Measurements from ENCODE around the gene PRAC1. TPM values are rescaled to one million over a fixed set of nuclear protein-coding genes. Genes with fewer than 3 reads are reported as not detected.

PRAC1 gene
- total RNA-seq, 1 experiment from 2014 or later: not detected

DNA sequence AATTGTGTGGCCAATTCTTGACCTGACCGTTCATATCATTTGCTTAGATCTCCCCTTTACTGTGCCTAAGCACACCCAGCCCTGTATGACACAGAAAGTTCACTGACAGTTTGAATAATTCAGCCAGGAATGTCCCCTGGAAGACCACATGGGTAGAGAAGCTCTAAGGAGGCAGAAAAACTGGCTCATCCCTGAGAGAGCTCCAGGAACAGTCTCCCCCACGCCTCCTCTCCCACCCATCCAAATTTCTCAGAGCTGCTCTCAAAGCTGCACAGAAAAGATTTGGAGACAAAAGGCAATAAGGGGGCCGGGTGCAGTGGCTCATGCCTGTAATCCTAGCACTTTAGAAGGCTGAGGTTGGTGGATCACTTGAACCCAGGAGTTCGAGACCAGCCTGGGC, 11.2 kb downstream of the PRAC1 start:
- no TSS peak for BruUV-seq (replicated peaks)
- CTCF ChIA-PET: interaction anchor here (0.5 kb wide), 1 partner anchor 580 kb away, joined by 7 read pairs; no protein-coding TSS in a partner anchor
- POLR2A ChIA-PET (ENCODE audit: unreplicated experiment): no interaction called here

GRCh38 chr17:48704361-48705248, 17.7 kb downstream of the PRAC1 start:
- TF ChIP-seq CTCF (conservative IDR thresholded peaks at IDR 0.05) (no peak), EZH2 (IDR thresholded peaks at IDR 0.05; ENCODE audit: low read depth) (no peak)
- no TSS peak for BruUV-seq (replicated peaks)
- DNase-seq: no peak

More for the DNA sequence above, 11.2 kb downstream of the PRAC1 start:
- intact Hi-C loops (cut with micrococcal nuclease; ENCODE audit: unreplicated experiment): no loop called here
- no peak for TF ChIP-seq EZH2 (IDR thresholded peaks at IDR 0.05; ENCODE audit: low read depth)
- no peak for TF ChIP-seq CTCF (conservative IDR thresholded peaks at IDR 0.05)
- Histone ChIP-seq H3K36me3 (ENCODE audit: low read depth) (no peaks in the 10 kb centered on the region), H3K27ac (no peak overlapping the region), H4K20me1 (ENCODE audit: insufficient read depth) (no peaks in the 10 kb centered on the region), H3K9me2 (ENCODE audit: insufficient read depth) (no peaks in the 10 kb centered on the region), H3K27me3 (ENCODE audit: insufficient read depth, low read depth) (peaks cover 62% of the 10 kb centered on the region), H3K79me2 (ENCODE audit: low read depth) (no peaks in the 10 kb centered on the region), H3K4me3 (no peak overlapping the region), H3K4me2 (no peak overlapping the region), H3K4me1 (replicated peaks; ENCODE audit: insufficient read depth) (no peaks in the 10 kb centered on the region), H3K9me3 (ENCODE audit: insufficient read depth, low read depth) (no peaks in the 10 kb centered on the region), H2AFZ (no peak overlapping the region), H3F3A (ENCODE audit: insufficient read depth, low read depth) (no peaks in the 10 kb centered on the region)
- no peak for DNase-seq

DNA sequence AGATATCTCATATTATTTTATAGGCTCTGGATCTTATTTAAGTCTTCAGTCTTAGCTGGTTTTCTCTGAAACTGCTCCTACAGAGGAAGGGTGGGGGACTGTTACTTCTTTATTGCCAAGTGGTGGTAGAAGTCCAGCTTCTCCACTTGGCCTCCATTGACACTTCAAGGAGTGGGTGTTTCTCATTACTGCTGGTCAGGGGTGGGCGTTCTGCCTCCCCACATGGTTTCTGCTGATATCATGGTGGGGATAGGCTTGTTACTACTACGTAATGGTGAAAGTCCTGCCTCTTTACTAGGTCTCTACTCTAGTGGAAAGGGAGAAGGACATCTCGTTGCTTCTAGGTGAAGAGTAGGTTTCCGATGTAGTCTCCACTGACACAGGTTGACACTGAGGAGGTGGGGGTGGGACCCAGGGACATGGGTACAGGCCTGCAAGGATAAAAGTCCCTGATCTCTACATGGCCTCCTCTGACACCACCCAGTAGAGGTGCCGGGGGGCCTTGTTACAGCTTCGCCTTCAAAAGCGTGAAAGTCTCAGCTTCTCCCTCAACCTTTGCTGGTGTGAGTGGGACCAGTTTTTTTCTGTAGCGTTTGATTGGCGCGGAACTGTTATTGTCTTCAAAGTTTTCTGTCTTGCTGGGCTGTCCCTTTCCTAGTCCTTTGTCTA, 20.3 kb downstream of the PRAC1 start:
- no peak overlapping the region for H2AFZ ChIP-seq
- TF ChIP-seq CTCF (conservative IDR thresholded peaks at IDR 0.05) (no peak), EZH2 (IDR thresholded peaks at IDR 0.05; ENCODE audit: low read depth) (no peak)
- CTCF ChIA-PET: no interaction called here

More at GRCh38 chr17:48704361-48705248, 17.7 kb downstream of the PRAC1 start:
- no peaks in the 10 kb centered on the region for H3K9me3 ChIP-seq (ENCODE audit: insufficient read depth, low read depth)
- H3K4me2 ChIP-seq: no peak overlapping the region
- no peaks in the 10 kb centered on the region for H3K4me1 ChIP-seq (replicated peaks; ENCODE audit: insufficient read depth)
- no peaks in the 10 kb centered on the region for H3K79me2 ChIP-seq (ENCODE audit: low read depth)
- peaks cover 95% of the 10 kb centered on the region for H3K27me3 ChIP-seq (ENCODE audit: insufficient read depth, low read depth)
- H3K9me2 ChIP-seq (ENCODE audit: insufficient read depth): no peaks in the 10 kb centered on the region
- POLR2A ChIA-PET (ENCODE audit: unreplicated experiment): no interaction called here
- H4K20me1 ChIP-seq (ENCODE audit: insufficient read depth): no peaks in the 10 kb centered on the region
- no peaks in the 10 kb centered on the region for H3F3A ChIP-seq (ENCODE audit: insufficient read depth, low read depth)
- H3K27ac ChIP-seq: no peak overlapping the region
- CTCF ChIA-PET: interaction anchor here (0.7 kb wide), 1 partner anchor 105 kb away, joined by 7 read pairs; no protein-coding TSS in a partner anchor
- no peak overlapping the region for H2AFZ ChIP-seq
- no peaks in the 10 kb centered on the region for H3K36me3 ChIP-seq (ENCODE audit: low read depth)
- no peak overlapping the region for H3K4me3 ChIP-seq
- intact Hi-C loops (cut with micrococcal nuclease; ENCODE audit: unreplicated experiment): no loop called here

More for the DNA sequence above, 20.3 kb downstream of the PRAC1 start:
- H3K27me3 ChIP-seq (ENCODE audit: insufficient read depth, low read depth): peaks cover 74% of the 10 kb centered on the region
- no peaks in the 10 kb centered on the region for H3K9me2 ChIP-seq (ENCODE audit: insufficient read depth)
- no TSS peak for BruUV-seq (replicated peaks)
- H3K4me1 ChIP-seq (replicated peaks; ENCODE audit: insufficient read depth): no peaks in the 10 kb centered on the region
- H3K4me2 ChIP-seq: no peak overlapping the region
- H3K9me3 ChIP-seq (ENCODE audit: insufficient read depth, low read depth): no peaks in the 10 kb centered on the region
- no peaks in the 10 kb centered on the region for H3K79me2 ChIP-seq (ENCODE audit: low read depth)
- no peak overlapping the region for H3K4me3 ChIP-seq
- POLR2A ChIA-PET (ENCODE audit: unreplicated experiment): no interaction called here
- no peak overlapping the region for H3K27ac ChIP-seq
- no peaks in the 10 kb centered on the region for H3F3A ChIP-seq (ENCODE audit: insufficient read depth, low read depth)
- intact Hi-C loops (cut with micrococcal nuclease; ENCODE audit: unreplicated experiment): no loop called here
- H3K36me3 ChIP-seq (ENCODE audit: low read depth): no peaks in the 10 kb centered on the region
- no peaks in the 10 kb centered on the region for H4K20me1 ChIP-seq (ENCODE audit: insufficient read depth)
- no peak for DNase-seq
